GM23248 (cell line): ENCODE data around the gene ADAMTS9. TPM values are rescaled to one million over a fixed set of nuclear protein-coding genes. Genes with fewer than 3 reads are reported as not detected.

Source experiments
- DNase-seq: peaks from one replicate; pipeline ENCODE4 v3.0.0-alpha.2; 2015
- H2AFZ ChIP-seq: fragments of 200-600 bp; sonication (generic); 2 replicates; pipeline ENCODE4 v1.6.1; 2016; ENCODE audit warnings: antibody characterized with exemption
- H3F3A ChIP-seq: fragments of 200-600 bp; sonication (generic); 2 replicates; pipeline ENCODE4 v1.6.1; 2016; ENCODE audit warnings: mild to moderate bottlenecking, antibody characterized with exemption, mixed run types; ENCODE audit not compliant: insufficient read depth
- H3K27ac ChIP-seq: fragments of 200-600 bp; sonication (generic); 2 replicates; pipeline ENCODE4 v1.5.1; 2016; ENCODE audit warnings: mild to moderate bottlenecking
- H3K27me3 ChIP-seq: fragments of 200-600 bp; sonication (generic); replicated peaks from 2 replicates; pipeline ENCODE4 v1.6.1; 2016; ENCODE audit warnings: mild to moderate bottlenecking; ENCODE audit not compliant: insufficient read depth
- H3K36me3 ChIP-seq: fragments of 200-600 bp; sonication (generic); 2 replicates; pipeline ENCODE4 v1.6.1; 2016; ENCODE audit warnings: low read depth, mild to moderate bottlenecking
- H3K4me1 ChIP-seq: fragments of 200-600 bp; sonication (generic); 2 replicates; pipeline ENCODE4 v1.6.1; 2016; ENCODE audit warnings: mild to moderate bottlenecking; ENCODE audit not compliant: insufficient read depth
- H3K4me2 ChIP-seq: fragments of 200-600 bp; sonication (generic); one replicate; pipeline ENCODE4 v1.6.1; 2016; ENCODE audit warnings: mild to moderate bottlenecking; ENCODE audit not compliant: unreplicated experiment
- H3K4me3 ChIP-seq: fragments of 200-600 bp; sonication (generic); 2 replicates; pipeline ENCODE4 v1.5.1; 2016; ENCODE audit warnings: mild to moderate bottlenecking
- H3K79me2 ChIP-seq: fragments of 200-600 bp; sonication (generic); 2 replicates; pipeline ENCODE4 v1.6.1; 2016; ENCODE audit warnings: mild to moderate bottlenecking; ENCODE audit not compliant: insufficient read depth
- H3K9ac ChIP-seq: fragments of 200-600 bp; sonication (generic); 2 replicates; pipeline ENCODE4 v1.6.1; 2016; ENCODE audit warnings: mild to moderate bottlenecking
- H3K9me2 ChIP-seq: fragments of 200-600 bp; sonication (generic); 2 replicates; pipeline ENCODE4 v1.6.1; 2016; ENCODE audit warnings: mixed run types, mild to moderate bottlenecking, moderate library complexity; ENCODE audit not compliant: insufficient read depth
- H3K9me3 ChIP-seq: fragments of 200-600 bp; sonication (generic); one replicate; pipeline ENCODE4 v1.6.1; 2017; ENCODE audit warnings: low read depth
- H4K20me1 ChIP-seq: fragments of 200-600 bp; sonication (generic); 2 replicates; pipeline ENCODE4 v1.6.0; 2016; ENCODE audit not compliant: insufficient read depth
- EZH2 ChIP-seq: fragments of 200-600 bp; sonication (generic); IDR thresholded peaks from 2 replicates; pipeline ENCODE4 v1.6.1; 2018; ENCODE audit warnings: antibody characterized with exemption, mild to moderate bottlenecking; ENCODE audit not compliant: insufficient read depth, poor library complexity, severe bottlenecking
- EZH2phosphoT487 ChIP-seq: fragments of 200-600 bp; sonication (generic); IDR thresholded peaks from 2 replicates; pipeline ENCODE4 v1.6.1; 2018; ENCODE audit warnings: antibody characterized with exemption, moderate library complexity, mild to moderate bottlenecking, low read depth; ENCODE audit not compliant: insufficient read depth
- WGBS, 2 experiments: methylation state at CpG; one replicate each; pipeline ENCODE4 v1.1.6; 2015 to 2017; ENCODE audit warnings: low lambda C conversion rate in 2 of 2, low coverage in 1 of 2; ENCODE audit errors: missing lambda C conversion rate in 2 of 2; 5-methylcytosine and 5-hydroxymethylcytosine counted together
- in situ Hi-C: fragments of 300-500 bp; cut with MboI; formaldehyde crosslinking; loops from 2 replicates; pipeline ENCODE4 v1.15.0; 2020
- polyA plus RNA-seq: library from polyadenylated mRNA; unstranded; fragments of >200 nt; fragmentation: Nextera tagmentation; extraction: Ambion mirVana; gene quantifications from 2 replicates; pipeline ENCODE4 v1.2.1, GENCODE V29; 2016
- total RNA-seq: library from RNA; depleted of rRNA; stranded (reverse); fragments of >200 nt; shearing (Covaris generic); gene quantifications from 2 replicates; pipeline ENCODE4 v1.2.3, GENCODE V29; 2014

The ADAMTS9 gene
- total and polyA plus RNA-seq, 2 experiments from 2014 or later: 0.75 to 1.5 TPM

- H4K20me1 ChIP-seq: no peaks in the 10 kb centered on the region
- no peaks in the 10 kb centered on the region for H3K9me3 ChIP-seq
- no peak overlapping the region for H3K4me3 ChIP-seq
- no peaks in the 10 kb centered on the region for H3F3A ChIP-seq
- TF ChIP-seq EZH2 (no peak), EZH2phosphoT487 (no peak)
- no peak overlapping the region for H3K27ac ChIP-seq
- in situ Hi-C loops: no loop called here
- H3K27me3 ChIP-seq: no peaks in the 10 kb centered on the region
- no peaks in the 10 kb centered on the region for H3K9me2 ChIP-seq
- DNase-seq: peak; percentile 50
- no peaks in the 10 kb centered on the region for H3K4me1 ChIP-seq
- H3K9ac ChIP-seq: no peak overlapping the region
- H3K79me2 ChIP-seq: no peaks in the 10 kb centered on the region
- WGBS, 2 experiments: 93 to 94% methylated on average over 2 of the region's 2 CpGs
- H3K36me3 ChIP-seq: no peaks in the 10 kb centered on the region
- H3K4me2 ChIP-seq: no peak overlapping the region
- H2AFZ ChIP-seq: no peak overlapping the region
Observed at GRCh38 chr3:64575211-64575844, 112.5 kb downstream of the ADAMTS9 start.

GRCh38 chr3:64574194-64574593, 113.6 kb downstream of the ADAMTS9 start:
- H3K9me3 ChIP-seq: no peaks in the 10 kb centered on the region
- no peak overlapping the region for H3K4me3 ChIP-seq
- WGBS, 2 experiments: 76 to 90% methylated on average over 2 of the region's 2 CpGs
- H3K79me2 ChIP-seq: no peaks in the 10 kb centered on the region
- H3K9ac ChIP-seq: no peak overlapping the region
- H2AFZ ChIP-seq: no peak overlapping the region
- no peaks in the 10 kb centered on the region for H3K27me3 ChIP-seq
- H3K9me2 ChIP-seq: no peaks in the 10 kb centered on the region
- in situ Hi-C loops: no loop called here
- TF ChIP-seq EZH2 (no peak), EZH2phosphoT487 (no peak)
- H3K27ac ChIP-seq: no peak overlapping the region
- H3F3A ChIP-seq: no peaks in the 10 kb centered on the region
- DNase-seq: no peak
- no peaks in the 10 kb centered on the region for H4K20me1 ChIP-seq
- H3K4me1 ChIP-seq: no peaks in the 10 kb centered on the region
- no peak overlapping the region for H3K4me2 ChIP-seq
- no peaks in the 10 kb centered on the region for H3K36me3 ChIP-seq

- Histone ChIP-seq H3K27ac (no peak overlapping the region), H3K4me2 (no peak overlapping the region), H3K4me3 (no peak overlapping the region), H2AFZ (no peak overlapping the region), H3K9me2 (no peaks in the 10 kb centered on the region), H3K79me2 (no peaks in the 10 kb centered on the region), H3K4me1 (no peaks in the 10 kb centered on the region), H3F3A (no peaks in the 10 kb centered on the region), H3K9ac (no peak overlapping the region), H4K20me1 (no peaks in the 10 kb centered on the region), H3K36me3 (no peaks in the 10 kb centered on the region), H3K27me3 (no peaks in the 10 kb centered on the region), H3K9me3 (no peaks in the 10 kb centered on the region)
- WGBS, 2 experiments: 90 to 94% methylated on average over 1 of the region's 1 CpG
- TF ChIP-seq EZH2phosphoT487 (no peak), EZH2 (no peak)
- DNase-seq: no peak
- in situ Hi-C loops: no loop called here
Observed at GRCh38 chr3:64571982-64572381, 115.8 kb downstream of the ADAMTS9 start.

GRCh38 chr3:64568895-64569517, 118.8 kb downstream of the ADAMTS9 start:
- no peak overlapping the region for H3K4me3 ChIP-seq
- no peak overlapping the region for H3K4me2 ChIP-seq
- no peak overlapping the region for H3K9ac ChIP-seq
- DNase-seq: no peak
- H3K27ac ChIP-seq: no peak overlapping the region
- H4K20me1 ChIP-seq: no peaks in the 10 kb centered on the region
- no peaks in the 10 kb centered on the region for H3K9me2 ChIP-seq
- no peaks in the 10 kb centered on the region for H3K27me3 ChIP-seq
- no peaks in the 10 kb centered on the region for H3K36me3 ChIP-seq
- no peak for TF ChIP-seq EZH2phosphoT487
- TF ChIP-seq EZH2: no peak
- no peaks in the 10 kb centered on the region for H3F3A ChIP-seq
- H3K4me1 ChIP-seq: no peaks in the 10 kb centered on the region
- 67% methylated on average over 5 of the region's 5 CpGs for WGBS, 2 experiments
- no peak overlapping the region for H2AFZ ChIP-seq
- in situ Hi-C loops: no loop called here
- no peaks in the 10 kb centered on the region for H3K79me2 ChIP-seq
- H3K9me3 ChIP-seq: no peaks in the 10 kb centered on the region

- H3K4me3 ChIP-seq: no peak overlapping the region
- no peak overlapping the region for H3K4me2 ChIP-seq
- H3K27ac ChIP-seq: no peak overlapping the region
- H3K9me3 ChIP-seq: no peaks in the 10 kb centered on the region
- DNase-seq: no peak
- H4K20me1 ChIP-seq: no peaks in the 10 kb centered on the region
- H3K27me3 ChIP-seq: no peaks in the 10 kb centered on the region
- H2AFZ ChIP-seq: no peak overlapping the region
- no peaks in the 10 kb centered on the region for H3F3A ChIP-seq
- H3K36me3 ChIP-seq: no peaks in the 10 kb centered on the region
- in situ Hi-C loops: no loop called here
- H3K9ac ChIP-seq: no peak overlapping the region
- 74 to 77% methylated on average over 3 of the region's 3 CpGs for WGBS, 2 experiments
- no peaks in the 10 kb centered on the region for H3K79me2 ChIP-seq
- TF ChIP-seq EZH2 (no peak), EZH2phosphoT487 (no peak)
- H3K9me2 ChIP-seq: no peaks in the 10 kb centered on the region
- no peaks in the 10 kb centered on the region for H3K4me1 ChIP-seq
Observed at GRCh38 chr3:64566859-64567258, 120.9 kb downstream of the ADAMTS9 start.
